WTC11 (cell line): ENCODE results near the gene SYK. TPM values are rescaled to one million over a fixed set of nuclear protein-coding genes. Genes with fewer than 3 reads are reported as not detected.
"Not testable (repeated sequence)": the region's sequence is repeated elsewhere in the genome, so short reads cannot be mapped to it uniquely, and the experiment has no call there.

Experiments used
- ATAC-seq: fragments of 200-7000 bp; cut with Tn5 transposase; 2 replicates; pipeline ENCODE4 v1.10.0; 2021; ENCODE audit warnings: mild to moderate bottlenecking, moderate library complexity
- CTCF ChIA-PET: fragments of 300-600 bp; sonication (Branson Sonifier 250); formaldehyde crosslinking; loops from one replicate; lab custom pipeline; 2021; ENCODE audit warnings: antibody characterized with exemption; lab: Charles Lee
- POLR2A ChIA-PET: fragments of 350-600 bp; sonication (Branson Sonifier 250); formaldehyde crosslinking; loops from one replicate; lab custom pipeline; 2021; ENCODE audit warnings: antibody characterized with exemption; lab: Charles Lee
- DNase-seq: peaks from one replicate; pipeline ENCODE4 v3.0.0; 2021; ENCODE audit warnings: low spot score
- H3K27ac Mint-ChIP-seq: 2 replicates; pipeline ENCODE4 v1.8.0; 2021; ENCODE audit warnings: mixed read lengths
- H3K27me3 Mint-ChIP-seq: 2 replicates; pipeline ENCODE4 v1.8.0; 2021; ENCODE audit warnings: low read depth, mild to moderate bottlenecking, moderate library complexity, mixed read lengths
- H3K36me3 Mint-ChIP-seq: 2 replicates; pipeline ENCODE4 v1.8.0; 2021; ENCODE audit warnings: mixed read lengths
- H3K4me1 Mint-ChIP-seq: 2 replicates; pipeline ENCODE4 v1.8.0; 2022; ENCODE audit warnings: mixed read lengths
- H3K4me3 Mint-ChIP-seq: 2 replicates; pipeline ENCODE4 v1.8.0; 2021; ENCODE audit warnings: mild to moderate bottlenecking, moderate library complexity, mixed read lengths
- H3K9me3 Mint-ChIP-seq: 2 replicates; pipeline ENCODE4 v1.8.0; 2021; ENCODE audit warnings: mixed read lengths
- CREM ChIP-seq: sonication (generic); formaldehyde crosslinking; IDR thresholded peaks from 2 replicates; pipeline ENCODE4 v1.8.1; 2022; ENCODE audit warnings: mild to moderate bottlenecking, missing genetic modification reagents, moderate library complexity
- E2F4 ChIP-seq: sonication (generic); formaldehyde crosslinking; IDR thresholded peaks from 2 replicates; pipeline ENCODE4 v1.8.1; 2022; ENCODE audit warnings: low read depth, mild to moderate bottlenecking, moderate library complexity, missing genetic modification reagents, borderline replicate concordance
- E2F5 ChIP-seq: sonication (generic); formaldehyde crosslinking; IDR thresholded peaks from 2 replicates; pipeline ENCODE4 v1.8.1; 2022; ENCODE audit warnings: mild to moderate bottlenecking, moderate library complexity, missing genetic modification reagents
- ELF4 ChIP-seq: sonication (generic); formaldehyde crosslinking; IDR thresholded peaks from 2 replicates; pipeline ENCODE4 v1.8.1; 2022; ENCODE audit warnings: low read depth, mild to moderate bottlenecking, moderate library complexity, missing genetic modification reagents
- ERG ChIP-seq: fragments of 250-450 bp; sonication (Bioruptor Pico); IDR thresholded peaks from 2 replicates; pipeline ENCODE4 v1.8.0; 2021; ENCODE audit warnings: mild to moderate bottlenecking
- FOXJ3 ChIP-seq: sonication (generic); formaldehyde crosslinking; IDR thresholded peaks from 2 replicates; pipeline ENCODE4 v1.9.0; 2021; ENCODE audit warnings: missing genetic modification reagents, mild to moderate bottlenecking, borderline replicate concordance
- FOXP4 ChIP-seq: sonication (generic); formaldehyde crosslinking; IDR thresholded peaks from 2 replicates; pipeline ENCODE4 v1.8.0; 2022; ENCODE audit warnings: mild to moderate bottlenecking, missing genetic modification reagents
- IRF1 ChIP-seq: sonication (generic); formaldehyde crosslinking; IDR thresholded peaks from 2 replicates; pipeline ENCODE4 v1.8.0; 2023; ENCODE audit warnings: missing genetic modification reagents
- MAX ChIP-seq: sonication (generic); formaldehyde crosslinking; IDR thresholded peaks from 2 replicates; pipeline ENCODE4 v1.8.0; 2022; ENCODE audit warnings: mild to moderate bottlenecking, missing genetic modification reagents
- PRRX2 ChIP-seq: fragments of 250-450 bp; sonication (Bioruptor Pico); IDR thresholded peaks from 2 replicates; pipeline ENCODE4 v1.8.0; 2021; ENCODE audit warnings: mild to moderate bottlenecking
- STAT6 ChIP-seq: sonication (generic); formaldehyde crosslinking; conservative IDR thresholded peaks from 2 replicates; pipeline ENCODE4 v1.8.1; 2023; ENCODE audit warnings: mild to moderate bottlenecking, low read depth, missing genetic modification reagents, moderate library complexity
- USF2 ChIP-seq: sonication (generic); formaldehyde crosslinking; IDR thresholded peaks from 2 replicates; pipeline ENCODE4 v1.8.1; 2023; ENCODE audit warnings: mild to moderate bottlenecking, missing genetic modification reagents, moderate library complexity
- ZNF138 ChIP-seq: sonication (generic); formaldehyde crosslinking; conservative IDR thresholded peaks from 2 replicates; pipeline ENCODE4 v1.8.1; 2022; ENCODE audit warnings: mild to moderate bottlenecking, moderate library complexity, missing genetic modification reagents
- ZNF232 ChIP-seq: sonication (generic); formaldehyde crosslinking; IDR thresholded peaks from 2 replicates; pipeline ENCODE4 v1.8.0; 2022; ENCODE audit warnings: mild to moderate bottlenecking, missing genetic modification reagents
- ZNF416 ChIP-seq: fragments of 250-450 bp; sonication (Bioruptor Pico); IDR thresholded peaks from 2 replicates; pipeline ENCODE4 v1.9.0; 2021; ENCODE audit warnings: mild to moderate bottlenecking, inconsistent platforms
- ZNF671 ChIP-seq: fragments of 250-450 bp; sonication (Bioruptor Pico); IDR thresholded peaks from 2 replicates; pipeline ENCODE4 v1.8.0; 2021; ENCODE audit warnings: mild to moderate bottlenecking
- total RNA-seq: library from RNA; stranded (reverse); gene quantifications from 3 replicates; pipeline ENCODE4 v1.2.3, GENCODE V29; 2021

Gene SYK
- total RNA-seq, 1 experiment from 2014 or later: 7.4 TPM

- no peak overlapping the region for H3K4me3 Mint-ChIP-seq
- peaks cover 18% of the 10 kb centered on the region for H3K27me3 Mint-ChIP-seq
- TF ChIP-seq ZNF232 (CRISPR knock-in tag) (no peak), ELF4 (no peak), E2F4 (no peak), MAX (CRISPR knock-in tag) (no peak), ZNF138 (no peak), PRRX2 (CRISPR knock-in tag) (no peak), IRF1 (CRISPR knock-in tag) (no peak), ZNF416 (no peak), CREM (CRISPR knock-in tag) (no peak), FOXP4 (CRISPR knock-in tag) (no peak)
- no peak overlapping the region for H3K27ac Mint-ChIP-seq
- H3K4me1 Mint-ChIP-seq: peaks cover 14% of the 10 kb centered on the region
- no peak for ATAC-seq
- DNase-seq: no peak
- H3K9me3 Mint-ChIP-seq: peaks cover 48% of the 10 kb centered on the region
- ChIA-PET CTCF (no interaction called here), POLR2A (interaction anchor here (0.5 kb wide), 1 partner anchor 63 kb away, joined by 4 read pairs; no protein-coding TSS in a partner anchor)
- peaks cover 19% of the 10 kb centered on the region for H3K36me3 Mint-ChIP-seq
Measured at GRCh38 chr9:90818279-90818678, 16.7 kb downstream of the SYK start.

- POLR2A ChIA-PET, ATAC-seq, DNase-seq, H3K27ac Mint-ChIP-seq, H3K4me3 Mint-ChIP-seq, H3K4me1 Mint-ChIP-seq, CTCF ChIA-PET: not testable (repeated sequence)
- H3K9me3 Mint-ChIP-seq: peaks cover 68% of the 10 kb centered on the region
- H3K27me3 Mint-ChIP-seq: peaks cover 15% of the 10 kb centered on the region
- peaks cover 31% of the 10 kb centered on the region for H3K36me3 Mint-ChIP-seq
Measured at GRCh38 chr9:90820406-90820805, 18.8 kb downstream of the SYK start.

- DNase-seq, ATAC-seq, CTCF ChIA-PET, H3K27ac Mint-ChIP-seq, H3K4me1 Mint-ChIP-seq, H3K4me3 Mint-ChIP-seq, POLR2A ChIA-PET: not testable (repeated sequence)
- peaks cover 73% of the 10 kb centered on the region for H3K9me3 Mint-ChIP-seq
- peaks cover 31% of the 10 kb centered on the region for H3K36me3 Mint-ChIP-seq
- peaks cover 15% of the 10 kb centered on the region for H3K27me3 Mint-ChIP-seq
Measured at GRCh38 chr9:90821236-90821635, 19.6 kb downstream of the SYK start.

GRCh38 chr9:90821697-90822096 lies 20.1 kb downstream of the SYK start:
- no peak for ATAC-seq
- POLR2A ChIA-PET: no interaction called here
- no peak for TF ChIP-seq USF2 (CRISPR knock-in tag)
- no peak for TF ChIP-seq STAT6 (CRISPR knock-in tag)
- TF ChIP-seq MAX (CRISPR knock-in tag): no peak
- TF ChIP-seq FOXJ3 (CRISPR knock-in tag): no peak
- TF ChIP-seq E2F5: no peak
- no peak for TF ChIP-seq ZNF671 (CRISPR knock-in tag)
- no peak for TF ChIP-seq FOXP4 (CRISPR knock-in tag)
- no peak for TF ChIP-seq ERG (CRISPR knock-in tag)

More at GRCh38 chr9:90821697-90822096, 20.1 kb downstream of the SYK start:
- no peak overlapping the region for H3K4me3 Mint-ChIP-seq
- CTCF ChIA-PET: no interaction called here
- peaks cover 68% of the 10 kb centered on the region for H3K9me3 Mint-ChIP-seq
- H3K27ac Mint-ChIP-seq: no peak overlapping the region
- H3K36me3 Mint-ChIP-seq: peaks cover 31% of the 10 kb centered on the region
- peaks cover 10% of the 10 kb centered on the region for H3K27me3 Mint-ChIP-seq
- no peaks in the 10 kb centered on the region for H3K4me1 Mint-ChIP-seq
- DNase-seq: no peak
